GM12878 (cell line): ENCODE data around the gene KCNN3. TPM values are rescaled to one million over a fixed set of nuclear protein-coding genes. Genes with fewer than 3 reads are reported as not detected.

Source experiments
- ATAC-seq: fragments of 200-7000 bp; cut with Tn5 transposase; 3 replicates; pipeline ENCODE4 v1.9.1; 2020; ENCODE audit warnings: mild to moderate bottlenecking, moderate library complexity
- BruUV-seq: library from RNA; stranded (reverse); fragments of 400-500 nt; replicated peaks from 2 replicates; lab custom pipeline; 2021; lab: Mats Ljungman, UMichigan
- CTCF ChIA-PET: fragments of 300-600 bp; sonication (Branson Sonifier 250); formaldehyde crosslinking; extraction: SDS; loops from one replicate; lab custom pipeline; 2021; ENCODE audit warnings: inconsistent platforms; lab: Yijun Ruan, JAX
- POLR2A ChIA-PET: fragments of 350-600 bp; formaldehyde crosslinking; extraction: SDS; loops from one replicate; lab custom pipeline; 2021; ENCODE audit warnings: inconsistent platforms; lab: Charles Lee
- RAD21 ChIA-PET: fragments of 300-600 bp; sonication (Branson Sonifier 250); formaldehyde crosslinking; loops from one replicate; lab custom pipeline; 2023; ENCODE audit warnings: antibody characterized with exemption; ENCODE audit not compliant: unreplicated experiment; lab: Charles Lee
- SMC1A ChIA-PET: fragments of 300-600 bp; sonication (Branson Sonifier 250); formaldehyde crosslinking; loops from one replicate; lab custom pipeline; 2023; ENCODE audit not compliant: unreplicated experiment, uncharacterized antibody; lab: Charles Lee
- DNase-seq: peaks from one replicate; pipeline ENCODE4 v3.0.0-alpha.2; 2011; ENCODE audit warnings: low read depth, low spot score
- FAIRE-seq: peaks from 3 replicates; lab custom pipeline; 2011; peaks lifted over from hg19 to GRCh38; lab: Jason Lieb, UNC
- H2AFZ ChIP-seq: 2 replicates; pipeline ENCODE4 v1.6.0; 2011; ENCODE audit warnings: low read depth, low read length, control low read depth; ENCODE audit not compliant: control insufficient read depth
- H3K27ac ChIP-seq: 2 replicates; pipeline ENCODE4 v1.5.1; 2011; ENCODE audit warnings: control low read depth; ENCODE audit not compliant: control insufficient read depth, insufficient read depth
- H3K27me3 ChIP-seq, 2 experiments: replicated peaks in 1 of 2; 2 replicates each; pipeline versions ENCODE4 v1.6.0 to v1.6.1; 2011; ENCODE audit warnings: low read length in 1 of 2; ENCODE audit not compliant: control insufficient read depth in 2 of 2, insufficient read depth in 2 of 2
- H3K36me3 ChIP-seq, 2 experiments: 2 replicates each; pipeline ENCODE4 v1.5.1; 2011; ENCODE audit warnings: low read length in 1 of 2; ENCODE audit not compliant: control insufficient read depth in 2 of 2, insufficient read depth in 2 of 2
- H3K4me1 ChIP-seq: 2 replicates; pipeline ENCODE4 v1.6.1; 2011; ENCODE audit warnings: mild to moderate bottlenecking, low read length, moderate library complexity, mixed read lengths; ENCODE audit not compliant: control insufficient read depth, insufficient read depth
- H3K4me2 ChIP-seq: 2 replicates; pipeline ENCODE4 v1.6.0; 2011; ENCODE audit warnings: control low read depth; ENCODE audit not compliant: control insufficient read depth, insufficient read depth
- H3K4me3 ChIP-seq: fragments of 200-600 bp; sonication (generic); 2 replicates; pipeline ENCODE4 v1.5.1; 2016
- H3K79me2 ChIP-seq: 2 replicates; pipeline ENCODE4 v1.6.0; 2011; ENCODE audit warnings: low read length; ENCODE audit not compliant: control insufficient read depth, insufficient read depth
- H3K9ac ChIP-seq: 2 replicates; pipeline ENCODE4 v1.8.0; 2011; ENCODE audit warnings: low read length, control low read depth, mixed read lengths; ENCODE audit not compliant: control insufficient read depth, insufficient read depth
- H3K9me3 ChIP-seq: replicated peaks from 3 replicates; pipeline ENCODE4 v1.5.1; 2011; ENCODE audit warnings: mild to moderate bottlenecking, low read length; ENCODE audit not compliant: control insufficient read depth, insufficient read depth
- H4K20me1 ChIP-seq: 2 replicates; pipeline ENCODE4 v1.6.0; 2011; ENCODE audit not compliant: control insufficient read depth, insufficient read depth
- CEBPB ChIP-seq, 2 experiments: fragments of 150-350 bp in 1 of 2; IDR thresholded peaks; 2 replicates each; pipeline ENCODE4 v1.6.1; 2012 to 2014; ENCODE audit warnings: low read depth in 2 of 2, low read length in 2 of 2, borderline replicate concordance in 1 of 2, inconsistent platforms in 1 of 2
- EZH2 ChIP-seq: IDR thresholded peaks from 2 replicates; pipeline ENCODE4 v1.6.1; 2012; ENCODE audit warnings: low read depth, mild to moderate bottlenecking, control low read depth, inconsistent platforms, low read length, borderline replicate concordance; ENCODE audit not compliant: control insufficient read depth
- FOS ChIP-seq: IDR thresholded peaks from 3 replicates; pipeline ENCODE4 v1.6.1; 2011; ENCODE audit warnings: borderline replicate concordance; ENCODE audit not compliant: insufficient read length; ENCODE audit errors: extremely low read depth
- HDAC2 ChIP-seq: fragments of 200-600 bp; sonication (generic); IDR thresholded peaks from 2 replicates; pipeline ENCODE4 v1.6.1; 2017
- JUNB ChIP-seq: IDR thresholded peaks from 2 replicates; pipeline ENCODE4 v1.6.1; 2016; ENCODE audit warnings: antibody characterized with exemption, mild to moderate bottlenecking
- NBN ChIP-seq: fragments of 450-650 bp; IDR thresholded peaks from 2 replicates; pipeline ENCODE4 v1.6.1; 2016
- NRF1 ChIP-seq: conservative IDR thresholded peaks from 2 replicates; pipeline ENCODE4 v1.6.1; 2011; ENCODE audit warnings: mild to moderate bottlenecking, low read depth, low read length, improper control_type of control experiment
- WGBS: methylation state at CpG from one replicate; pipeline ENCODE4 v1.1.6; 2016; ENCODE audit warnings: low lambda C conversion rate; ENCODE audit not compliant: insufficient replicate concordance, insufficient coverage; ENCODE audit errors: missing lambda C conversion rate; 5-methylcytosine and 5-hydroxymethylcytosine counted together
- in situ Hi-C: fragments of 300-500 bp; cut with MboI; formaldehyde crosslinking; loops from 9 replicates; pipeline ENCODE4 v1.14.3; 2018; ENCODE audit warnings: mixed read lengths
- intact Hi-C: fragments of 100-400 bp; cut with micrococcal nuclease; formaldehyde crosslinking; loops from one replicate; pipeline ENCODE4 v1.14.2; 2022; ENCODE audit not compliant: unreplicated experiment
- polyA plus RNA-seq, 11 experiments: library from polyadenylated mRNA; depleted of rRNA in 4 of 11; unstranded in 6 of 11; stranded (reverse) in 5 of 11; fragments of >200 nt; fragmentation: Nextera tagmentation in 4 of 11; fragmentation: Illumina TruSeq in 1 of 11; extraction: Ambion mirVana in 4 of 11; extraction: Trizol in 1 of 11; gene quantifications; 1 replicate in 1 of 11; 2 replicates in 10 of 11; pipeline versions ENCODE4 v1.2.1 to v1.2.3, GENCODE V29; 2011 to 2016; ENCODE audit warnings: inconsistent platforms in 2 of 11, missing spikeins in 2 of 11, low read depth in 1 of 11
- total RNA-seq, 4 experiments: library from RNA; depleted of rRNA in 3 of 4; stranded (reverse); fragments of >200 nt in 3 of 4; fragmentation: Illumina TruSeq in 1 of 4; extraction: Trizol in 1 of 4; gene quantifications; 2 replicates each; pipeline versions ENCODE4 v1.2.1 to v1.2.3, GENCODE V29; 2013 to 2021
- TF ChIP-seq, protein P1 (sequence below): IDR thresholded peaks from 2 replicates; pipeline ENCODE4 v1.6.1; 2012; ENCODE audit warnings: mild to moderate bottlenecking, low read depth, low read length
- TF ChIP-seq, protein P2 (sequence below): fragments of 450-650 bp; conservative IDR thresholded peaks from 2 replicates; pipeline ENCODE4 v1.6.1; 2017; ENCODE audit warnings: mild to moderate bottlenecking, moderate library complexity
- TF ChIP-seq, protein P3 (sequence below): IDR thresholded peaks from 2 replicates; pipeline ENCODE4 v1.6.1; 2011; ENCODE audit warnings: borderline replicate concordance, low read depth, mild to moderate bottlenecking, moderate library complexity, mixed read lengths, low read length; ENCODE audit not compliant: insufficient read depth; ENCODE audit errors: extremely low read length

KCNN3 gene
- total and polyA plus RNA-seq, 10 of the 15 experiments (the other 5 are each of a cell fraction or from before 2014, with no cell fraction given), result 3.5 to 26.4 (median 14.9) TPM

DNA sequence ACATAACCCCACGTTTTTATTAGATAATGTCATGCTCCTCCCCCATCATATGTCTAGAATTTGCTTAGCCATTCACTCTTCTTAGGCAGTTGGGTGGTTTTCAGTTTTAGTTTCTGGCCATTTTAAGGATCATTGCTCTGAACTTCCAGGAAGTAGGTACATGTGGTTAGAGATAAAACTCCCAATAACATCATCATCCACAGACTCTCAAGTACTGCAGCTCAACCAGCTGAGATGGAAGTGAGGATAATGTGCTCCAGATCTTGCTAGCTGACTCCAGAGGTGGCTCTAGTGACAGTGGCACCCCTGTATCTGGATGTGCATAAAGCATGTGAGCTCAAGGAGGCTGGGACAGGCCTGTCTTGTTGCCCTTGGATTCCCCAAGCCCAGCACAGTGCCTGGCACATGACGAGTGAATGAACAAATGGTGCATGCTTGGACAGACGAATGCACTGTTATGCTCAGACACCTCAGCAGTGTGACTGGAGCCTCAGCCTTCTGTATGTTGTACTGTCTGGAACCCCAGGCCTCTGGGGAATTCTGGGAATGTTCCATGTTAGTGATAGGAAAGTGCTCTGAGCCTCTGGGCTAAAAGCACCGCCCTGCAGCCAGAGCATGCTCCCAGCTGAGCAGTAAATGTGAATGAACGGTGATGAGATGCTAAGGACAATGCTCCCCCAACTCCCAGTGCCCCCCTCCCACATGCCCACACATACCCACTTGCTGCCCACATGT lies 16.4 kb upstream of the KCNN3 start:
- H3K79me2 ChIP-seq, result no peaks in the 10 kb centered on the region
- no TSS peak for BruUV-seq
- RAD21 ChIA-PET, result no interaction called here
- POLR2A ChIA-PET, result no interaction called here
- no peak overlapping the region for H3K9ac ChIP-seq
- peak overlapping the region; percentile 34; the same call in 1 of the 2 replicates for H3K4me2 ChIP-seq
- H3K4me3 ChIP-seq, result no peak overlapping the region
- WGBS, result 48% methylated on average over 5 of the region's 5 CpGs
- intact Hi-C loops, result no loop called here
- DNase-seq, result no peak
- SMC1A ChIA-PET, result no interaction called here
- peaks cover 6% of the 10 kb centered on the region for H3K4me1 ChIP-seq
- H3K9me3 ChIP-seq, result no peaks in the 10 kb centered on the region
- no peaks in the 10 kb centered on the region for H3K36me3 ChIP-seq
- CTCF ChIA-PET, result interaction anchor here (1.0 to 1.3 kb wide), 2 partner anchors 217 to 326 kb away, joined by 3 to 6 read pairs; no protein-coding TSS in a partner anchor
- H3K27me3 ChIP-seq, result no peaks in the 10 kb centered on the region
- ATAC-seq, result peak; percentile 31
- H2AFZ ChIP-seq, result peak overlapping the region; percentile 20; the same call in 1 of the 2 replicates
- no peak for FAIRE-seq
- TF ChIP-seq EZH2 (no peak), NBN (no peak), NRF1 (no peak), JUNB (no peak), HDAC2 (no peak), CEBPB (IDR thresholded peaks at IDR 0.05; ENCODE audit: borderline replicate concordance in 1 of 2, low read depth in 2 of 2, low read length in 2 of 2) (no peak), FOS (no peak)
- TF ChIP-seq, protein P1, sequence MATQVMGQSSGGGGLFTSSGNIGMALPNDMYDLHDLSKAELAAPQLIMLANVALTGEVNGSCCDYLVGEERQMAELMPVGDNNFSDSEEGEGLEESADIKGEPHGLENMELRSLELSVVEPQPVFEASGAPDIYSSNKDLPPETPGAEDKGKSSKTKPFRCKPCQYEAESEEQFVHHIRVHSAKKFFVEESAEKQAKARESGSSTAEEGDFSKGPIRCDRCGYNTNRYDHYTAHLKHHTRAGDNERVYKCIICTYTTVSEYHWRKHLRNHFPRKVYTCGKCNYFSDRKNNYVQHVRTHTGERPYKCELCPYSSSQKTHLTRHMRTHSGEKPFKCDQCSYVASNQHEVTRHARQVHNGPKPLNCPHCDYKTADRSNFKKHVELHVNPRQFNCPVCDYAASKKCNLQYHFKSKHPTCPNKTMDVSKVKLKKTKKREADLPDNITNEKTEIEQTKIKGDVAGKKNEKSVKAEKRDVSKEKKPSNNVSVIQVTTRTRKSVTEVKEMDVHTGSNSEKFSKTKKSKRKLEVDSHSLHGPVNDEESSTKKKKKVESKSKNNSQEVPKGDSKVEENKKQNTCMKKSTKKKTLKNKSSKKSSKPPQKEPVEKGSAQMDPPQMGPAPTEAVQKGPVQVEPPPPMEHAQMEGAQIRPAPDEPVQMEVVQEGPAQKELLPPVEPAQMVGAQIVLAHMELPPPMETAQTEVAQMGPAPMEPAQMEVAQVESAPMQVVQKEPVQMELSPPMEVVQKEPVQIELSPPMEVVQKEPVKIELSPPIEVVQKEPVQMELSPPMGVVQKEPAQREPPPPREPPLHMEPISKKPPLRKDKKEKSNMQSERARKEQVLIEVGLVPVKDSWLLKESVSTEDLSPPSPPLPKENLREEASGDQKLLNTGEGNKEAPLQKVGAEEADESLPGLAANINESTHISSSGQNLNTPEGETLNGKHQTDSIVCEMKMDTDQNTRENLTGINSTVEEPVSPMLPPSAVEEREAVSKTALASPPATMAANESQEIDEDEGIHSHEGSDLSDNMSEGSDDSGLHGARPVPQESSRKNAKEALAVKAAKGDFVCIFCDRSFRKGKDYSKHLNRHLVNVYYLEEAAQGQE, result no peak
- TF ChIP-seq, protein P2, sequence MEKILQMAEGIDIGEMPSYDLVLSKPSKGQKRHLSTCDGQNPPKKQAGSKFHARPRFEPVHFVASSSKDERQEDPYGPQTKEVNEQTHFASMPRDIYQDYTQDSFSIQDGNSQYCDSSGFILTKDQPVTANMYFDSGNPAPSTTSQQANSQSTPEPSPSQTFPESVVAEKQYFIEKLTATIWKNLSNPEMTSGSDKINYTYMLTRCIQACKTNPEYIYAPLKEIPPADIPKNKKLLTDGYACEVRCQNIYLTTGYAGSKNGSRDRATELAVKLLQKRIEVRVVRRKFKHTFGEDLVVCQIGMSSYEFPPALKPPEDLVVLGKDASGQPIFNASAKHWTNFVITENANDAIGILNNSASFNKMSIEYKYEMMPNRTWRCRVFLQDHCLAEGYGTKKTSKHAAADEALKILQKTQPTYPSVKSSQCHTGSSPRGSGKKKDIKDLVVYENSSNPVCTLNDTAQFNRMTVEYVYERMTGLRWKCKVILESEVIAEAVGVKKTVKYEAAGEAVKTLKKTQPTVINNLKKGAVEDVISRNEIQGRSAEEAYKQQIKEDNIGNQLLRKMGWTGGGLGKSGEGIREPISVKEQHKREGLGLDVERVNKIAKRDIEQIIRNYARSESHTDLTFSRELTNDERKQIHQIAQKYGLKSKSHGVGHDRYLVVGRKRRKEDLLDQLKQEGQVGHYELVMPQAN, result no peak
- TF ChIP-seq, protein P3, sequence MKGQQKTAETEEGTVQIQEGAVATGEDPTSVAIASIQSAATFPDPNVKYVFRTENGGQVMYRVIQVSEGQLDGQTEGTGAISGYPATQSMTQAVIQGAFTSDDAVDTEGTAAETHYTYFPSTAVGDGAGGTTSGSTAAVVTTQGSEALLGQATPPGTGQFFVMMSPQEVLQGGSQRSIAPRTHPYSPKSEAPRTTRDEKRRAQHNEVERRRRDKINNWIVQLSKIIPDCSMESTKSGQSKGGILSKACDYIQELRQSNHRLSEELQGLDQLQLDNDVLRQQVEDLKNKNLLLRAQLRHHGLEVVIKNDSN, result no peak
- no peaks in the 10 kb centered on the region for H4K20me1 ChIP-seq
- no peak overlapping the region for H3K27ac ChIP-seq
- in situ Hi-C loops, result no loop called here
